K562 (cell line): ENCODE results near the gene LY6G5B. TPM values are rescaled to one million over a fixed set of nuclear protein-coding genes. Genes with fewer than 3 reads are reported as not detected.
A peak's percentile ranks its signal among the peaks of the same experiment; 100 is the strongest.

Experiments used
- ATAC-seq: fragments of 200-7000 bp; cut with Tn5 transposase; 3 replicates; pipeline ENCODE4 v1.9.1; 2020; ENCODE audit warnings: moderate library complexity
- BruUV-seq: library from RNA; stranded (reverse); fragments of 400-500 nt; replicated peaks from 2 replicates; lab custom pipeline; 2021; lab: Mats Ljungman, UMichigan
- CTCF ChIA-PET: fragments of 300-600 bp; formaldehyde crosslinking; extraction: SDS; loops from one replicate; lab custom pipeline; 2021; ENCODE audit warnings: low intra/inter-chr PET ratio; lab: Yijun Ruan, JAX
- POLR2A ChIA-PET: fragments of 300-600, 350-650 bp; sonication (Branson Sonifier 250); formaldehyde crosslinking; extraction: SDS; loops from one replicate; lab custom pipeline; 2021; ENCODE audit warnings: antibody characterized with exemption, inconsistent platforms; lab: Yijun Ruan, JAX
- DNase-seq, 4 experiments: peaks; one replicate each; pipeline versions ENCODE4 v3.0.0 to v3.0.0-alpha.2; 2011 to 2018; ENCODE audit warnings: low spot score in 3 of 4, mixed read lengths in 3 of 4; ENCODE audit errors: extremely low read depth in 1 of 4
- FAIRE-seq: peaks from 2 replicates; lab custom pipeline; 2011; peaks lifted over from hg19 to GRCh38; lab: Jason Lieb, UNC
- H2AFZ ChIP-seq: 2 replicates; pipeline ENCODE4 v1.6.0; 2011; ENCODE audit warnings: low read depth, low read length, control low read depth, inconsistent platforms
- H3K27ac ChIP-seq: fragments of 200-600 bp; 3 replicates; pipeline ENCODE4 v1.8.0; 2011; ENCODE audit warnings: low read depth, mild to moderate bottlenecking, control low read depth, inconsistent platforms, low read length, moderate library complexity, mixed read lengths; ENCODE audit errors: extremely low read depth
- H3K27me3 ChIP-seq, 2 experiments: fragments of 300-600 bp in 1 of 2; 2 replicates in 1 of 2; 3 replicates in 1 of 2; pipeline versions ENCODE4 v1.6.0 to v1.8.0; 2011; ENCODE audit warnings: inconsistent platforms in 2 of 2, low read length in 2 of 2, mild to moderate bottlenecking in 1 of 2, mixed read lengths in 1 of 2, moderate library complexity in 1 of 2; ENCODE audit not compliant: control insufficient read depth in 2 of 2, insufficient read depth in 2 of 2
- H3K36me3 ChIP-seq: fragments of 300-600 bp; 3 replicates; pipeline ENCODE4 v1.8.0; 2011; ENCODE audit warnings: mild to moderate bottlenecking, low read length, inconsistent platforms; ENCODE audit not compliant: control insufficient read depth, insufficient read depth
- H3K4me1 ChIP-seq, 2 experiments: fragments of 200-600 bp in 1 of 2; replicated peaks in 1 of 2; 2 replicates in 1 of 2; 3 replicates in 1 of 2; pipeline versions ENCODE4 v1.5.1 to v1.8.0; 2011; ENCODE audit warnings: inconsistent platforms in 2 of 2, low read length in 2 of 2, mild to moderate bottlenecking in 1 of 2, mixed read lengths in 1 of 2, moderate library complexity in 1 of 2; ENCODE audit not compliant: control insufficient read depth in 2 of 2, insufficient read depth in 2 of 2
- H3K4me2 ChIP-seq: 2 replicates; pipeline ENCODE4 v1.6.1; 2011; ENCODE audit warnings: low read length, control low read depth, inconsistent platforms, mixed read lengths; ENCODE audit not compliant: insufficient read depth
- H3K4me3 ChIP-seq: fragments of 200-600 bp; sonication (generic), shearing (Covaris generic); 2 replicates; pipeline ENCODE4 v1.5.1; 2016; ENCODE audit warnings: control low read depth, inconsistent platforms
- H3K79me2 ChIP-seq: fragments of 200-600 bp; 3 replicates; pipeline ENCODE4 v1.8.0; 2011; ENCODE audit warnings: low read length, inconsistent platforms; ENCODE audit not compliant: control insufficient read depth, insufficient read depth
- H3K9ac ChIP-seq, 2 experiments: 2 replicates each; pipeline versions ENCODE4 v1.6.0 to v1.6.1; 2011; ENCODE audit warnings: low read depth in 2 of 2, low read length in 2 of 2, control low read depth in 1 of 2, inconsistent platforms in 1 of 2, mild to moderate bottlenecking in 1 of 2, mixed read lengths in 1 of 2; ENCODE audit not compliant: insufficient read depth in 1 of 2
- H3K9me1 ChIP-seq: one replicate; pipeline ENCODE4 v1.6.0; 2011; ENCODE audit warnings: inconsistent platforms, mild to moderate bottlenecking, low read length, moderate library complexity; ENCODE audit not compliant: control insufficient read depth, insufficient read depth
- H3K9me3 ChIP-seq: replicated peaks from 2 replicates; pipeline ENCODE4 v1.5.1; 2011; ENCODE audit warnings: low read depth, low read length, inconsistent platforms; ENCODE audit not compliant: control insufficient read depth, insufficient read depth
- H4K20me1 ChIP-seq: replicated peaks from 2 replicates; pipeline ENCODE4 v1.6.1; 2011; ENCODE audit warnings: low read length, inconsistent platforms, mixed read lengths; ENCODE audit not compliant: control insufficient read depth, insufficient read depth
- EHMT2 ChIP-seq: fragments of 450-650 bp; IDR thresholded peaks from 2 replicates; pipeline ENCODE4 v1.6.1; 2018; ENCODE audit warnings: antibody characterized with exemption
- EP400 ChIP-seq: fragments of 450-650 bp; IDR thresholded peaks from 2 replicates; pipeline ENCODE4 v1.6.1; 2017; ENCODE audit warnings: antibody characterized with exemption, mild to moderate bottlenecking, moderate library complexity
- FOSL1 ChIP-seq: fragments of 200-800 bp; sonication (Bioruptor generic); conservative IDR thresholded peaks from 2 replicates; pipeline ENCODE4 v1.6.1; 2016; ENCODE audit warnings: missing genetic modification characterization, missing compliant biosample characterization
- GATA2 ChIP-seq: sonication (generic); formaldehyde crosslinking; IDR thresholded peaks from 2 replicates; pipeline ENCODE4 v1.4.0; 2020; ENCODE audit warnings: mild to moderate bottlenecking, missing genetic modification reagents
- HMG20B ChIP-seq: fragments of 250-450 bp; sonication (Bioruptor Pico); IDR thresholded peaks from 2 replicates; pipeline ENCODE4 v1.5.0; 2021; ENCODE audit warnings: mild to moderate bottlenecking
- POLR2AphosphoS2 ChIP-seq: IDR thresholded peaks from 2 replicates; pipeline ENCODE4 v1.6.1; 2012; ENCODE audit warnings: low read length, improper control_type of control experiment
- POLR2AphosphoS5 ChIP-seq: IDR thresholded peaks from 2 replicates; pipeline ENCODE4 v1.6.1; 2011; ENCODE audit warnings: mild to moderate bottlenecking, low read depth, low read length, moderate library complexity; ENCODE audit not compliant: control insufficient read depth, insufficient read depth
- SIN3A ChIP-seq, 2 experiments: fragments of 150-350 bp in 1 of 2; IDR thresholded peaks; 2 replicates each; pipeline ENCODE4 v1.6.1; 2011 to 2016; ENCODE audit warnings: borderline replicate concordance in 2 of 2, low read depth in 2 of 2, low read length in 2 of 2, mild to moderate bottlenecking in 2 of 2, moderate library complexity in 2 of 2; ENCODE audit not compliant: control insufficient read depth in 1 of 2
- STAT6 ChIP-seq: sonication (generic); formaldehyde crosslinking; IDR thresholded peaks from 2 replicates; pipeline ENCODE4 v1.8.1; 2023; ENCODE audit warnings: mild to moderate bottlenecking, missing genetic modification reagents
- SUPT5H ChIP-seq: fragments of 450-650 bp; IDR thresholded peaks from 2 replicates; pipeline ENCODE4 v1.6.1; 2016
- ZNF146 ChIP-seq: IDR thresholded peaks from one replicate; pipeline ENCODE4 v1.6.1; 2018; ENCODE audit warnings: missing compliant biosample characterization; ENCODE audit not compliant: unreplicated experiment
- ZNF41 ChIP-seq: fragments of 250-450 bp; sonication (Bioruptor Pico); conservative IDR thresholded peaks from 2 replicates; pipeline ENCODE4 v1.4.0; 2020; ENCODE audit warnings: mild to moderate bottlenecking
- ZNF511 ChIP-seq: sonication (generic); formaldehyde crosslinking; IDR thresholded peaks from 2 replicates; pipeline ENCODE4 v1.8.0; 2022; ENCODE audit warnings: mild to moderate bottlenecking, missing genetic modification reagents
- ZNF830 ChIP-seq: fragments of 250-450 bp; sonication (Bioruptor Pico); IDR thresholded peaks from 2 replicates; pipeline ENCODE4 v1.5.0; 2021; ENCODE audit warnings: mild to moderate bottlenecking
- WGBS: fragments of 100-300 bp; shearing (Covaris generic); methylation state at CpG from one replicate; pipeline ENCODE4 v1.1.6; 2016; ENCODE audit warnings: low coverage, mixed read lengths; ENCODE audit not compliant: insufficient coverage; ENCODE audit errors: missing lambda C conversion rate; 5-methylcytosine and 5-hydroxymethylcytosine counted together
- in situ Hi-C: fragments of 300-500 bp; cut with MboI; formaldehyde crosslinking; loops from 4 replicates; pipeline ENCODE4 v1.15.0; 2018; ENCODE audit warnings: inconsistent platforms, mixed read lengths
- intact Hi-C: fragments of 100-400 bp; cut with micrococcal nuclease; formaldehyde crosslinking; loops from 2 replicates; pipeline ENCODE4 v1.14.2; 2022
- polyA plus RNA-seq, 8 experiments: library from polyadenylated mRNA; depleted of rRNA in 4 of 8; stranded (reverse) in 5 of 8; unstranded in 3 of 8; fragments of >200 nt; fragmentation: Nextera tagmentation in 2 of 8; fragmentation: Illumina TruSeq in 1 of 8; extraction: Ambion mirVana in 2 of 8; extraction: Trizol in 1 of 8; gene quantifications; 2 replicates each; pipeline versions ENCODE4 v1.2.1 to v1.2.3, GENCODE V29; 2011 to 2014; ENCODE audit warnings: inconsistent platforms in 1 of 8, missing spikeins in 1 of 8
- total RNA-seq, 7 experiments: library from RNA; depleted of rRNA in 6 of 7; stranded (reverse); fragments of >200 nt in 6 of 7; fragmentation: Illumina TruSeq in 2 of 7; extraction: Trizol in 2 of 7; gene quantifications; 2 replicates each; pipeline versions ENCODE4 v1.2.1 to v1.2.3, GENCODE V29; 2011 to 2021; ENCODE audit warnings: low replicate concordance in 1 of 7
- TF ChIP-seq, protein P1 (sequence below): fragments of 450-650 bp; formaldehyde crosslinking; IDR thresholded peaks from 2 replicates; pipeline ENCODE4 v1.4.0; 2022; ENCODE audit warnings: missing genetic modification characterization

The LY6G5B gene
- total and polyA plus RNA-seq, 9 of the 15 experiments (the other 6 are each of a cell fraction or from before 2014, with no cell fraction given): 6.0 to 27.0 (median 7.5) TPM

DNA sequence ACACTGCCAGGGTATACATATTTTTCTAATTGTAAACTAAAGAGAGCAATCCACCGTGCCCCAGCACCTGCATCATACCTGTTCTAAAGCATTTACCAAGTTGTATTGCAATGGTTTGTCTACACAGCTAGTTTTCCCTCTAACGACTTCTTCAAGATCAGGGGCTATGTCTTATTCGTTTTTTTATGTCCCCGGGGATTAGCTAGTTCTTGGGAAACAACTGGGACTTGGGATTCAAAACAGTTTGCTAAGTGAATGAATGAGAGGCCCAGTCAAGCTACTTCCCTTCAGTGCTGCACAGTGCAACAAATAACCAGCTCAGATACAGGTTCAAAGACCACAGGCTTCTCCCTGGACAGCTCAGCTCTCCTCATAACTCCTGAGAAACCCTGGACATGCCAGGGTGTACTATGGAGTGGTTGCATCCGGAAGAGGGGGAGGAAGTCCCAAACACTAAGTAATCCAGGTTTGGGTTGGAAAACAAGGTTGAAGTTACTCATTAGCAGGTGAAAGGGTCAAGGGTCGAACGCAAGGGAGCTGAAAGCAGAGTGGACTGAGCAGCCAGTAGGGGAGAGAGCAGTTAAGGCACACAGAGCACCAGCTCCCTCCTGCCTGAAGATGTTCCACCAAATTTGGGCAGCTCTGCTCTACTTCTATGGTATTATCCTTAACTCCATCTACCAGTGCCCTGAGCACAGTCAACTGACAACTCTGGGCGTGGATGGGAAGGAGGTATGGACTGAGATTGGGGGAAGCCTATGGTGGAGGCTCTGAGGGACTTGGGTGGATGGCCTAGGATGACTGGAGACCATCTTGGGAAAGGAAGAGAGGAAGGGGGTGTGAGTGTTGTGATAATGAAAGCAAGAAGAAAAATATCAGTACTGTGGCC is 14.2 kb upstream of the LY6G5B start, which contains the start of gene APOM:
APOM (plus strand) TSS at position 546 of the 889 bp plus-strand sequence; CDS start at position 619, 73 bp downstream.
- in situ Hi-C loops: no loop called here
- peaks cover 85% of the 10 kb centered on the region for H3K79me2 ChIP-seq
- H2AFZ ChIP-seq: no peak within 1 kb of the TSS
- no peak within 1 kb of the TSS for H3K4me2 ChIP-seq
- DNase-seq (no peak), ATAC-seq (no peak), FAIRE-seq (no peak)
- peaks cover 10% of the 10 kb centered on the region for H4K20me1 ChIP-seq
- H3K36me3 ChIP-seq: peaks cover 50% of the 10 kb centered on the region
- H3K9me3 ChIP-seq: no peaks in the 10 kb centered on the region
- H3K9ac ChIP-seq: peak within 1 kb of the TSS in 1 of 2 experiments; percentile 46; a peak in 1 of 4 replicates
- peaks cover 36 to 44% of the 10 kb centered on the region in 2 experiments for H3K4me1 ChIP-seq
- H3K4me3 ChIP-seq: no peak within 1 kb of the TSS
- no peaks in the 10 kb centered on the region for H3K9me1 ChIP-seq
- BruUV-seq: no TSS peak
- WGBS: 75% methylated on average over 8 of the region's 8 CpGs
- intact Hi-C loops: no loop called here
- peak within 1 kb of the TSS; percentile 12; the same call in 1 of the 3 replicates for H3K27ac ChIP-seq
- ChIA-PET POLR2A (interaction anchor here (0.7 to 8.5 kb wide), 13 partner anchors 7 to 182 kb away, joined by 3 to 267 read pairs (median 3); partner anchors contain the start of genes C6orf47, CSNK2B, GPANK1 and LSM2), CTCF (no interaction called here)
- H3K27me3 ChIP-seq: no peaks in the 10 kb centered on the region
- TF ChIP-seq SIN3A (IDR thresholded peaks at IDR 0.05; ENCODE audit: borderline replicate concordance in 2 of 2, control insufficient read depth in 1 of 2, low read depth in 2 of 2, low read length in 2 of 2): 0 out of 4 replicates have a peak, but pooled peaks of 1 of the 2 experiments have one; percentile 28
- TF ChIP-seq ZNF511 (CRISPR knock-in tag): no peak
- no peak for TF ChIP-seq POLR2AphosphoS5
- no peak for TF ChIP-seq GATA2
- no peak for TF ChIP-seq ZNF830 (CRISPR knock-in tag)
- no peak for TF ChIP-seq FOSL1
- TF ChIP-seq ZNF146 (CRISPR knock-in tag): peak; percentile 2
- 0 out of 2 replicates have a peak, but pooled peaks have one; percentile 71 for TF ChIP-seq STAT6 (CRISPR knock-in tag)
- TF ChIP-seq ZNF41 (CRISPR knock-in tag): no peak
- no peak for TF ChIP-seq EP400
- TF ChIP-seq EHMT2: peak; percentile 55; the same call in 1 of the 2 replicates
- peak; percentile 44; the same call in 1 of the 2 replicates for TF ChIP-seq SUPT5H
- TF ChIP-seq, protein P1, sequence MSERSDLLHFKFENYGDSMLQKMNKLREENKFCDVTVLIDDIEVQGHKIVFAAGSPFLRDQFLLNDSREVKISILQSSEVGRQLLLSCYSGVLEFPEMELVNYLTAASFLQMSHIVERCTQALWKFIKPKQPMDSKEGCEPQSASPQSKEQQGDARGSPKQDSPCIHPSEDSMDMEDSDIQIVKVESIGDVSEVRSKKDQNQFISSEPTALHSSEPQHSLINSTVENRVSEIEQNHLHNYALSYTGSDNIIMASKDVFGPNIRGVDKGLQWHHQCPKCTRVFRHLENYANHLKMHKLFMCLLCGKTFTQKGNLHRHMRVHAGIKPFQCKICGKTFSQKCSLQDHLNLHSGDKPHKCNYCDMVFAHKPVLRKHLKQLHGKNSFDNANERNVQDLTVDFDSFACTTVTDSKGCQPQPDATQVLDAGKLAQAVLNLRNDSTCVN: no peak
- TF ChIP-seq HMG20B (CRISPR knock-in tag): 0 out of 2 replicates have a peak, but pooled peaks have one; percentile 70
- 0 out of 2 replicates have a peak, but pooled peaks have one; percentile 16 for TF ChIP-seq POLR2AphosphoS2
